ENCODE results near the gene CIAO1. TPM values are rescaled to one million over a fixed set of nuclear protein-coding genes. Genes with fewer than 3 reads are reported as not detected.
"Not testable (repeated sequence)": the region's sequence is repeated elsewhere in the genome, so short reads cannot be mapped to it uniquely, and the experiment has no call there.

Gene CIAO1
- total RNA-seq = 156 TPM

GRCh38 chr2:96265840-96266679, at the start of gene CIAO1, which contains the start of gene TMEM127:
Gene CIAO1 (plus strand): TSS chr2:96266225. CDS start chr2:96266351, 126 bp downstream.
Gene TMEM127 (minus strand): TSS chr2:96265997. CDS start chr2:96265381, 616 bp downstream.
- DNase-seq (ENCODE audit: low read depth in 2 of 3, low spot score in 2 of 3) = peak; percentile 91 to 98 (median 97)

GRCh38 chr2:96218508-96219131, 47.4 kb upstream of the CIAO1 start:
- DNase-seq (ENCODE audit: low read depth in 2 of 3, low spot score in 2 of 3) = no peak

GRCh38 chr2:96219959-96220358, 46.1 kb upstream of the CIAO1 start:
- DNase-seq (ENCODE audit: low read depth in 2 of 3, low spot score in 2 of 3) = not testable (repeated sequence)

GRCh38 chr2:96221106-96221505, 44.9 kb upstream of the CIAO1 start:
- not testable (repeated sequence) for DNase-seq (ENCODE audit: low read depth in 2 of 3, low spot score in 2 of 3)

GRCh38 chr2:96225016-96225533, 41.0 kb upstream of the CIAO1 start:
- peak in 2 of 3 donors; percentile 40 to 41 for DNase-seq (ENCODE audit: low read depth in 2 of 3, low spot score in 2 of 3)

GRCh38 chr2:96231316-96231715, 34.7 kb upstream of the CIAO1 start:
- DNase-seq (ENCODE audit: low read depth in 2 of 3, low spot score in 2 of 3) = no peak

- DNase-seq (ENCODE audit: low read depth in 2 of 3, low spot score in 2 of 3) = no peak
These were observed 32.6 kb upstream of the CIAO1 start for GRCh38 chr2:96233436-96233835.

- DNase-seq (ENCODE audit: low read depth in 2 of 3, low spot score in 2 of 3) = peak in 2 of 3 donors; percentile 27 to 44
These were observed 32.1 kb upstream of the CIAO1 start for GRCh38 chr2:96233880-96234316.

GRCh38 chr2:96236882-96237281, 29.1 kb upstream of the CIAO1 start:
- no peak for DNase-seq (ENCODE audit: low read depth in 2 of 3, low spot score in 2 of 3)

- DNase-seq (ENCODE audit: low read depth in 2 of 3, low spot score in 2 of 3) = no peak
These were observed 27.8 kb upstream of the CIAO1 start for GRCh38 chr2:96238266-96238665.

- DNase-seq (ENCODE audit: low read depth in 2 of 3, low spot score in 2 of 3) = no peak
These were observed 26.9 kb upstream of the CIAO1 start for GRCh38 chr2:96239091-96239490.

GRCh38 chr2:96239745-96240264, 26.2 kb upstream of the CIAO1 start:
- no peak for DNase-seq (ENCODE audit: low read depth in 2 of 3, low spot score in 2 of 3)

GRCh38 chr2:96240341-96241038, 25.5 kb upstream of the CIAO1 start:
- DNase-seq (ENCODE audit: low read depth in 2 of 3, low spot score in 2 of 3) = no peak

- no peak for DNase-seq (ENCODE audit: low read depth in 2 of 3, low spot score in 2 of 3)
These were observed 24.8 kb upstream of the CIAO1 start for GRCh38 chr2:96241227-96241626.

GRCh38 chr2:96241900-96242611, 24.0 kb upstream of the CIAO1 start:
- peak in 2 of 3 donors; percentile 64 to 76 for DNase-seq (ENCODE audit: low read depth in 2 of 3, low spot score in 2 of 3)

GRCh38 chr2:96243843-96244242, 22.2 kb upstream of the CIAO1 start:
- no peak for DNase-seq (ENCODE audit: low read depth in 2 of 3, low spot score in 2 of 3)

GRCh38 chr2:96245609-96246390, 20.2 kb upstream of the CIAO1 start:
- DNase-seq (ENCODE audit: low read depth in 2 of 3, low spot score in 2 of 3) = peak in 1 of 3 donors; percentile 39

- DNase-seq (ENCODE audit: low read depth in 2 of 3, low spot score in 2 of 3) = no peak
These were observed 19.0 kb upstream of the CIAO1 start for GRCh38 chr2:96247009-96247408.

GRCh38 chr2:96247896-96248295, 18.1 kb upstream of the CIAO1 start:
- DNase-seq (ENCODE audit: low read depth in 2 of 3, low spot score in 2 of 3) = no peak

Data from hematopoietic multipotent progenitor cell (in vitro differentiated cells).